ENCODE measurements around the gene GSC.
"Not testable (repeated sequence)": the region's sequence is repeated elsewhere in the genome, so short reads cannot be mapped to it uniquely, and the experiment has no call there.

Gene GSC

GRCh38 chr14:94769391-94770250, at the start of gene GSC:
TSS of gene GSC (minus strand) at chr14:94770113. CDS start at chr14:94770015, 98 bp downstream.
- in situ Hi-C loops (cut with HindIII; ENCODE audit: low pct_ligation_motif_present, low pct_unique_long_range_greater_than_20kb, low sequenced_read_pairs), result no loop called here
- DNase-seq, result peak; percentile 8

- DNase-seq, result no peak
- in situ Hi-C loops (cut with HindIII; ENCODE audit: low pct_ligation_motif_present, low pct_unique_long_range_greater_than_20kb, low sequenced_read_pairs), result no loop called here
Measured at GRCh38 chr14:94819531-94819930, 49.6 kb upstream of the GSC start.

GRCh38 chr14:94816113-94816512, 46.2 kb upstream of the GSC start:
- in situ Hi-C loops (cut with HindIII; ENCODE audit: low pct_ligation_motif_present, low pct_unique_long_range_greater_than_20kb, low sequenced_read_pairs), result no loop called here
- no peak for DNase-seq

- in situ Hi-C loops (cut with HindIII; ENCODE audit: low pct_ligation_motif_present, low pct_unique_long_range_greater_than_20kb, low sequenced_read_pairs), result no loop called here
- no peak for DNase-seq
Measured at GRCh38 chr14:94805680-94806288, 35.9 kb upstream of the GSC start.

GRCh38 chr14:94801225-94801624, 31.3 kb upstream of the GSC start:
- no peak for DNase-seq
- in situ Hi-C loops (cut with HindIII; ENCODE audit: low pct_ligation_motif_present, low pct_unique_long_range_greater_than_20kb, low sequenced_read_pairs), result no loop called here

GRCh38 chr14:94800764-94801163, 30.9 kb upstream of the GSC start:
- in situ Hi-C loops (cut with HindIII; ENCODE audit: low pct_ligation_motif_present, low pct_unique_long_range_greater_than_20kb, low sequenced_read_pairs); DNase-seq: not testable (repeated sequence)

GRCh38 chr14:94797887-94798286, 28.0 kb upstream of the GSC start:
- in situ Hi-C loops (cut with HindIII; ENCODE audit: low pct_ligation_motif_present, low pct_unique_long_range_greater_than_20kb, low sequenced_read_pairs), result no loop called here
- DNase-seq, result no peak

- in situ Hi-C loops (cut with HindIII; ENCODE audit: low pct_ligation_motif_present, low pct_unique_long_range_greater_than_20kb, low sequenced_read_pairs), result no loop called here
- no peak for DNase-seq
Measured at GRCh38 chr14:94796278-94796677, 26.4 kb upstream of the GSC start.

- in situ Hi-C loops (cut with HindIII; ENCODE audit: low pct_ligation_motif_present, low pct_unique_long_range_greater_than_20kb, low sequenced_read_pairs), result no loop called here
- no peak for DNase-seq
Measured at GRCh38 chr14:94795372-94795771, 25.5 kb upstream of the GSC start.

- no peak for DNase-seq
- in situ Hi-C loops (cut with HindIII; ENCODE audit: low pct_ligation_motif_present, low pct_unique_long_range_greater_than_20kb, low sequenced_read_pairs), result no loop called here
Measured at GRCh38 chr14:94793901-94794300, 24.0 kb upstream of the GSC start.

- in situ Hi-C loops (cut with HindIII; ENCODE audit: low pct_ligation_motif_present, low pct_unique_long_range_greater_than_20kb, low sequenced_read_pairs), result no loop called here
- DNase-seq, result no peak
Measured at GRCh38 chr14:94787655-94788054, 17.7 kb upstream of the GSC start.

- in situ Hi-C loops (cut with HindIII; ENCODE audit: low pct_ligation_motif_present, low pct_unique_long_range_greater_than_20kb, low sequenced_read_pairs), result no loop called here
Measured at GRCh38 chr14:94787092-94787491, 17.2 kb upstream of the GSC start.

GRCh38 chr14:94780536-94781399, 10.9 kb upstream of the GSC start:
- no peak for DNase-seq
- in situ Hi-C loops (cut with HindIII; ENCODE audit: low pct_ligation_motif_present, low pct_unique_long_range_greater_than_20kb, low sequenced_read_pairs), result no loop called here

More at GRCh38 chr14:94787092-94787491, 17.2 kb upstream of the GSC start:
- no peak for DNase-seq

- no peak for DNase-seq
- in situ Hi-C loops (cut with HindIII; ENCODE audit: low pct_ligation_motif_present, low pct_unique_long_range_greater_than_20kb, low sequenced_read_pairs), result no loop called here
Measured at GRCh38 chr14:94779713-94780112, 9.8 kb upstream of the GSC start.

GRCh38 chr14:94775871-94776210, 5.9 kb upstream of the GSC start:
- in situ Hi-C loops (cut with HindIII; ENCODE audit: low pct_ligation_motif_present, low pct_unique_long_range_greater_than_20kb, low sequenced_read_pairs), result no loop called here
- DNase-seq, result no peak

- in situ Hi-C loops (cut with HindIII; ENCODE audit: low pct_ligation_motif_present, low pct_unique_long_range_greater_than_20kb, low sequenced_read_pairs), result no loop called here
- DNase-seq, result no peak
Measured at GRCh38 chr14:94775091-94775870, 5.4 kb upstream of the GSC start.

- in situ Hi-C loops (cut with HindIII; ENCODE audit: low pct_ligation_motif_present, low pct_unique_long_range_greater_than_20kb, low sequenced_read_pairs), result no loop called here
- no peak for DNase-seq
Measured at GRCh38 chr14:94774344-94775090, 4.6 kb upstream of the GSC start.

Data from ACHN (cell line).